Loucy (cell line): Measurements from ENCODE around the gene GPR22.

Source experiments
- H2AFZ ChIP-seq: fragments of 200-600 bp; sonication (generic); 2 replicates; pipeline ENCODE4 v1.6.0; 2016; ENCODE audit warnings: antibody characterized with exemption, mild to moderate bottlenecking, low read length, moderate library complexity
- H3F3A ChIP-seq: fragments of 200-600 bp; 2 replicates; pipeline ENCODE4 v1.6.0; 2016; ENCODE audit warnings: antibody characterized with exemption, low read depth, mild to moderate bottlenecking
- H3K27me3 ChIP-seq: fragments of 200-600 bp; sonication (generic); 2 replicates; pipeline ENCODE4 v1.6.1; 2014; ENCODE audit warnings: low read length, mild to moderate bottlenecking; ENCODE audit not compliant: insufficient read depth, poor library complexity, severe bottlenecking
- H3K36me3 ChIP-seq: fragments of 200-600 bp; sonication (generic); 2 replicates; pipeline ENCODE4 v1.6.1; 2016; ENCODE audit warnings: low read length; ENCODE audit not compliant: insufficient read depth
- H3K4me1 ChIP-seq: fragments of 200-600 bp; sonication (generic); 2 replicates; pipeline ENCODE4 v1.5.1; 2014; ENCODE audit warnings: low read length, mild to moderate bottlenecking; ENCODE audit not compliant: insufficient read depth, poor library complexity, severe bottlenecking
- H3K4me2 ChIP-seq: fragments of 200-600 bp; sonication (generic); 2 replicates; pipeline ENCODE4 v1.6.0; 2014; ENCODE audit warnings: antibody characterized with exemption, low read length, low read depth, mild to moderate bottlenecking; ENCODE audit not compliant: poor library complexity, severe bottlenecking
- H3K4me3 ChIP-seq: fragments of 200-600 bp; sonication (generic); 2 replicates; pipeline ENCODE4 v1.5.1; 2014; ENCODE audit warnings: low read length, mild to moderate bottlenecking, mixed read lengths; ENCODE audit not compliant: poor library complexity, severe bottlenecking
- H3K79me2 ChIP-seq: fragments of 200-600 bp; sonication (generic); 2 replicates; pipeline ENCODE4 v1.6.1; 2014; ENCODE audit warnings: low read length; ENCODE audit not compliant: insufficient read depth
- H3K9ac ChIP-seq: fragments of 200-600 bp; sonication (generic); 2 replicates; pipeline ENCODE4 v1.6.0; 2014; ENCODE audit warnings: mild to moderate bottlenecking, low read depth, low read length, moderate library complexity; ENCODE audit not compliant: poor library complexity, severe bottlenecking
- H3K9me2 ChIP-seq: fragments of 200-600 bp; sonication (generic); replicated peaks from 2 replicates; pipeline ENCODE4 v1.6.1; 2016; ENCODE audit warnings: low read depth, low read length, mixed read lengths
- H3K9me3 ChIP-seq: fragments of 200-600 bp; sonication (generic); 2 replicates; pipeline ENCODE4 v1.6.1; 2014; ENCODE audit warnings: mild to moderate bottlenecking, antibody characterized with exemption, low read length, low read depth; ENCODE audit not compliant: insufficient read depth
- H4K20me1 ChIP-seq: fragments of 200-600 bp; sonication (generic); 2 replicates; pipeline ENCODE4 v1.6.0; 2014; ENCODE audit warnings: antibody characterized with exemption, low read length, mild to moderate bottlenecking; ENCODE audit not compliant: insufficient read depth, poor library complexity, severe bottlenecking
- CTCF ChIP-seq: fragments of 200-600 bp; sonication (generic); conservative IDR thresholded peaks from 2 replicates; pipeline ENCODE4 v1.5.1; 2014; ENCODE audit warnings: mild to moderate bottlenecking, antibody characterized with exemption, low read length
- EZH2phosphoT487 ChIP-seq: fragments of 200-600 bp; IDR thresholded peaks from 2 replicates; pipeline ENCODE4 v1.6.1; 2018; ENCODE audit warnings: antibody characterized with exemption, mild to moderate bottlenecking, moderate library complexity, borderline replicate concordance

Gene GPR22

GRCh38 chr7:107506674-107507339 lies 37.0 kb downstream of the GPR22 start:
- Histone ChIP-seq H3K4me3 (no peak overlapping the region), H3K9me2 (no peaks in the 10 kb centered on the region), H3K4me2 (no peak overlapping the region), H3K4me1 (peaks cover 6% of the 10 kb centered on the region), H3F3A (no peaks in the 10 kb centered on the region), H3K9me3 (no peaks in the 10 kb centered on the region), H2AFZ (no peak overlapping the region), H3K9ac (no peak overlapping the region), H3K79me2 (peaks cover 9% of the 10 kb centered on the region; the same call in 1 of the 2 replicates), H4K20me1 (no peaks in the 10 kb centered on the region), H3K36me3 (peaks cover 3% of the 10 kb centered on the region; the same call in 1 of the 2 replicates), H3K27me3 (no peaks in the 10 kb centered on the region)
- TF ChIP-seq CTCF (no peak), EZH2phosphoT487 (no peak)
